Activated CD4-positive, alpha-beta T cell treated with anti-CD3 and anti-CD28 coated beads, Interleukin-2, amount 50 U/mL, for 48 hours (primary cell): ENCODE results near the gene BATF.

Experiments used
- DNase-seq, 2 experiments: peaks; one replicate each; pipeline ENCODE4 v3.0.0-alpha.2; 2020

BATF gene

GRCh38 chr14:75501080-75501479 lies 21.2 kb upstream of the BATF start:
- DNase-seq, result no peak

GRCh38 chr14:75504411-75504810 lies 17.9 kb upstream of the BATF start:
- DNase-seq, result no peak

- no peak for DNase-seq
Measured at GRCh38 chr14:75506930-75507329, 15.3 kb upstream of the BATF start.

GRCh38 chr14:75510547-75510946 lies 11.7 kb upstream of the BATF start:
- no peak for DNase-seq

GRCh38 chr14:75511201-75511600 lies 11.1 kb upstream of the BATF start:
- DNase-seq, result no peak

- DNase-seq, result no peak
Measured at GRCh38 chr14:75513911-75514672, 8.2 kb upstream of the BATF start.

- DNase-seq, result peak; percentile 53 to 63
Measured at GRCh38 chr14:75514673-75515628, 7.3 kb upstream of the BATF start.

GRCh38 chr14:75515629-75515996 lies 6.7 kb upstream of the BATF start:
- DNase-seq, result no peak

GRCh38 chr14:75518625-75519024 lies 3.6 kb upstream of the BATF start:
- peak in 1 of 2 experiments; percentile 62 for DNase-seq

- DNase-seq, result no peak
Measured at GRCh38 chr14:75519394-75519793, 2.9 kb upstream of the BATF start.

GRCh38 chr14:75519826-75520728 lies 2.2 kb upstream of the BATF start:
- DNase-seq, result no peak

- DNase-seq, result no peak
Measured at GRCh38 chr14:75520852-75521251, 1.4 kb upstream of the BATF start.

GRCh38 chr14:75521415-75522199 lies 662 bp upstream of the BATF start:
- DNase-seq, result no peak

- DNase-seq, result no peak
Measured at GRCh38 chr14:75522983-75523318, 682 bp downstream of the BATF start.

- peak; percentile 53 to 65 for DNase-seq
Measured at GRCh38 chr14:75523771-75524171, 1.5 kb downstream of the BATF start.

- no peak for DNase-seq
Measured at GRCh38 chr14:75525969-75526368, 3.7 kb downstream of the BATF start.

- DNase-seq, result no peak
Measured at GRCh38 chr14:75527449-75528163, 5.3 kb downstream of the BATF start.

GRCh38 chr14:75531256-75531655 lies 9.0 kb downstream of the BATF start:
- no peak for DNase-seq

GRCh38 chr14:75531660-75532317 lies 9.5 kb downstream of the BATF start:
- no peak for DNase-seq

GRCh38 chr14:75533791-75534555 lies 11.7 kb downstream of the BATF start:
- DNase-seq, result no peak
